ENCODE measurements around the gene UBE3B.

GRCh38 chr12:109461846-109462756, 15.3 kb upstream of the UBE3B start:
- TF ChIP-seq, protein P1, sequence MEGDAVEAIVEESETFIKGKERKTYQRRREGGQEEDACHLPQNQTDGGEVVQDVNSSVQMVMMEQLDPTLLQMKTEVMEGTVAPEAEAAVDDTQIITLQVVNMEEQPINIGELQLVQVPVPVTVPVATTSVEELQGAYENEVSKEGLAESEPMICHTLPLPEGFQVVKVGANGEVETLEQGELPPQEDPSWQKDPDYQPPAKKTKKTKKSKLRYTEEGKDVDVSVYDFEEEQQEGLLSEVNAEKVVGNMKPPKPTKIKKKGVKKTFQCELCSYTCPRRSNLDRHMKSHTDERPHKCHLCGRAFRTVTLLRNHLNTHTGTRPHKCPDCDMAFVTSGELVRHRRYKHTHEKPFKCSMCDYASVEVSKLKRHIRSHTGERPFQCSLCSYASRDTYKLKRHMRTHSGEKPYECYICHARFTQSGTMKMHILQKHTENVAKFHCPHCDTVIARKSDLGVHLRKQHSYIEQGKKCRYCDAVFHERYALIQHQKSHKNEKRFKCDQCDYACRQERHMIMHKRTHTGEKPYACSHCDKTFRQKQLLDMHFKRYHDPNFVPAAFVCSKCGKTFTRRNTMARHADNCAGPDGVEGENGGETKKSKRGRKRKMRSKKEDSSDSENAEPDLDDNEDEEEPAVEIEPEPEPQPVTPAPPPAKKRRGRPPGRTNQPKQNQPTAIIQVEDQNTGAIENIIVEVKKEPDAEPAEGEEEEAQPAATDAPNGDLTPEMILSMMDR (conservative IDR thresholded peaks at IDR 0.05; ENCODE audit: low read depth, low read length) = no peak
- TF ChIP-seq EZH2phosphoT487 (IDR thresholded peaks at IDR 0.05; ENCODE audit: borderline replicate concordance, low read length) = no peak

Measured in PC-3 (cell line).